NCI-H345 treated with DMSO at 0.1 percent for 48 hours (cell line): Measurements from ENCODE around the gene TSPAN31.

Experiments used
- DNase-seq: peaks from one replicate; lab custom pipeline; 2025; ENCODE audit not compliant: unreplicated experiment; lab: John Stamatoyannopoulos, UW

The TSPAN31 gene

GRCh38 chr12:57751788-57752667, 7.2 kb downstream of the TSPAN31 start, which contains the start of gene CDK4:
Gene CDK4 (minus strand): TSS chr12:57752310. CDS start chr12:57751717, 593 bp downstream.
- peak; percentile 99 for DNase-seq

- no peak for DNase-seq
Observed at GRCh38 chr12:57752668-57753000, 7.8 kb downstream of the TSPAN31 start.

DNA sequence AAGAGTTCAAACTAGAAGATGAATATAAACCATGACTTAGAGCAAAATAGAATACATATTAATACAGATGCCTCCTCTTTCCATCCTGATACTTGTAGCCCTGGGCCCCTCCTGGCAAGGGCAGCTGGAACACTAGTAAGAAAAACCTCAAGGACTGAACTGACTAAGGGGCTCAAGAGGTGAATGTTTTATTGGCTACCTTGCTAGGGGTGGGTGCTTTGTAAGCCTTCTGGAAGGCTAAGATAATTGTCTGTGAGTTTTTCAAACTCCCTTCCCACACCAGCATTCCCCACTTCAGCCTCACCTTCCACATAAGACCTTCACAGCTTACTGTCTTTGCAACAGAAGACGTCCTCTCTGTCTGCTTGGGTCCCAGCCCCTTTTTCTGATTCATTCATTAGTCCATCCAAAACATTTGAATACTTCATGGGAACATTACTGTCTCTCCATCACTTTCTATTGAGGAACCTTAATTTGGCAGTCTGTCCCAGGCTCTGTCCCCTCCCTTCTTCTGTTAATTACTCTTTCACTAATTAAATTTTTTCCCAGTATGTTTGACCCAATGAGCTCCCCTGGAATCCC, 9.0 kb downstream of the TSPAN31 start:
- no peak for DNase-seq

DNA sequence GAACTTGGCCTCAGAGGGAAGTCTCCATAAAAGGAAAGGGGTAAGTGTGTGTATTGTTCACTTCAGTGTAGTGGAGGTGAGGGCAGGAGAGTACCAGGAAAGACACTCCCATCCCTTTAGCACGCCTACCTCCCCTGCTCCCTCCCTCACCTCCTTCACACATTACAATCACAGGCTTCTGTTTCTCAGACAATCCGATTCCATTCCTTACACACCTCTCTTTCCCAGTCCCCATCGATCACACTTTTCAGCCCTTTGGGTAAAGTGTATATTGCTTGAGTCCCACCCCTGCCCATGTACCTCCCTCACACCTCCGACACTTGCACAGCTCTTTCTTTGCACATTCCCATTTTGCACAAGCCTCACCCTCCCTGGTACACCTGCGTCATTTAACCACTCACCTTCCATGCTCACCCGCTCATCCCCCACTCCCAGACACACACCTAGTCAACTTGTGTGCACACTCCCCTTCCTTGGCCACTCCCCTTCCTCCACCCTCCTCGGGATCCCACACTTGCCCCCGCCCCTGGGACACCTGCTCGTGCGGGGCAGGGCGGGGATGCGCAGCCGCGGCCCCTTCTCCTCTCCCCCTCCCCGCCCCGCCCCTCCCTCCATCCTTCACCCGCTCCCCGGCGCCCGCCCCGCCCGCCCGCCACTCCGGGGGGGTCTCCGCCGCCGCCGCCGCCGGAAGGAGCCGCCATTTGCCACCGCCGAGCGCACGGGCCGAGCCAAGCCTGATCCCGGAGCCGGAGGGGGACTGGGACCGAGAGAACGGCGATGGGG, 9.8 kb downstream of the TSPAN31 start, which contains the start of gene MARCHF9:
Gene MARCHF9, plus strand, starts transcription at position 693 of the 783 bp plus-strand sequence. CDS start 426 bp downstream, outside the sequence.
- DNase-seq = peak; percentile 70

- DNase-seq = no peak
Observed at GRCh38 chr12:57755194-57755453, 10.3 kb downstream of the TSPAN31 start.

- DNase-seq = no peak
Observed at GRCh38 chr12:57755454-57756372, 10.9 kb downstream of the TSPAN31 start.

DNA sequence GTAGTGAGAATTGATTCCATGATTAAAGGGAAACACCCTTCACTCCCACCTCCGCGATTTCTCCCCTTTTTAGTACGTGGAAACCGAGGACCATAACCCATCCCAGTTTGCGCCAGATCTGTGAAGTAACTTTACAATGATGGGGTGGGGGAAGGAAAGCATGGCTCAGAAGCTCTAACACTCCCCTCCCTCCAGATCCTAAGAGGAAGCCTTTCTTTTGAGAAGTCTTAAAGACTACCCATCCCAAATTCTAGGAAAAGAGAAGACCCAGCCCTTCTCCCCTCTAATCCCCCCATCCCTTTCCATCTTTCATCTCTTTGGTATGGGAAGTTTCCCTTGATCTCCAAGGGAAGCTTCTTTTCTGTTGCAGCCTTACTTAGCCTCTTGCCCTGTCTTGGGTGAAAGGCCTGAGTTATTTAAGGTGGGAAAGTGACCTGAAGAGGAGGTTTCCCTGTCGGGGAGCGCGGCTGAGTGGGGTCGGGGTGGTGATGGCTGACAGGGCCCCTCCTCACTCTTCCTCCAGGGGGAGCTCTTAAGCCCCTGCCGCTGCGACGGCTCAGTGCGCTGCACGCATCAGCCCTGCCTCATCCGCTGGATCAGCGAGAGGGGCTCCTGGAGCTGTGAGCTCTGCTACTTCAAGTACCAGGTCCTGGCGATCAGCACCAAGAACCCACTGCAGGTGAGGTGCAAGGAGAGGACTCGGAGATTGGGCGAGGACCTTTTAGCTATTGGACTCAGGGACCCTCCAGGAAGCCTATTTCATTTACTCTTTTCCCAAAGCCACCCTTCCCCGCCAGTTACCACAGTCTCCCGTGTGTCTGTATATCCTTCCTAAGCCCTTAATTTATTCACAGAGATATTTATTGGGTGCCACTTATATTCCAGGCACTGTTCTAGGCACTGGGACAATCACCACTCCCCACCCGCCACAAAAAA, 11.8 kb downstream of the TSPAN31 start:
- no peak for DNase-seq

DNA sequence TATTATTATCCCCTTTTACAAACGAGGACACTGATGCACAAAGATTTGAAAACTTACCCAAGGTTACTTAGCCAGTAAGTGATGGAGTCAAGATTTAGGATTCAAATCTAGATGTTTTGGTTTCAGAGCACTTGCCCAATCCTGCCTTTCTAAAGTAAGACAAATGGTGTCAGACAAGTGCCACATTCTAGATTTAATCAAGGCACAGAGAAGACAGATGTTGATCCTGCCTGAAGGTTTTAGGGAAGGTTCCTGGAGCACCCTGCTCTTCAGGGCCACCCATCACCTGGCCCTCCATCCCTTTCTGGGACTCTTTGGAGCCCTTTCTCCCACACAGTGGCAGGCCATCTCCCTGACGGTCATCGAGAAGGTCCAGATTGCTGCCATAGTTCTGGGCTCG, 12.9 kb downstream of the TSPAN31 start:
- no peak for DNase-seq

GRCh38 chr12:57758552-57759359, 13.9 kb downstream of the TSPAN31 start:
- no peak for DNase-seq

DNA sequence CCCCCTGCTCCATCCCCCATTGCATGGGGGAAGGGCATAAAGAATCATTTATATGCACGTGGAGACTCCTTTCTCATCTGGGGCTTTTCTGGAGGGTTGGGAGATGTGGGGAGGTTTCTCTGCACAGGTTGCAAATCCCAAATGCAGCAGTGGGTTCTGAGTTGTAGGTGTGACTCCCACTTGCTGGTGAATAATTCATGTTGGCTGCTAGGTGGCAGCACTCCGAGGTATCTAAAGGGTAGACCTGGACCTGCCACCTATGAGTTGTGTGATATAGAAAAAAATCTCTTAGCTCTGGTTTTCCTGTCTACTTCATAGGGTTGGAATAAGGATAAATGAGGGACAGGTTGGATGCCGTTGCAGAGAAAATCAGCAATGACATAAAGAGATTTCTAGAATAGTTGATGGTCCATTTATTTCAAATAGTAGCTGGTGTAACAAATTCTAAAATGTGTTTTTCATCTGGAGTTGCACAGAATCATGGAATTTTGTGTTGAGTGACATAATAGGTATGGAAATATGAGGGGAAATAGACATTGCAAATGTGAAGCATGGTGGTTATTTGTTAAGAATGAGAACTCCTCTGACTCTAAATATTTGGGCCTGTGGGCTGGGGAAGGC, 14.6 kb downstream of the TSPAN31 start:
- DNase-seq = no peak

DNA sequence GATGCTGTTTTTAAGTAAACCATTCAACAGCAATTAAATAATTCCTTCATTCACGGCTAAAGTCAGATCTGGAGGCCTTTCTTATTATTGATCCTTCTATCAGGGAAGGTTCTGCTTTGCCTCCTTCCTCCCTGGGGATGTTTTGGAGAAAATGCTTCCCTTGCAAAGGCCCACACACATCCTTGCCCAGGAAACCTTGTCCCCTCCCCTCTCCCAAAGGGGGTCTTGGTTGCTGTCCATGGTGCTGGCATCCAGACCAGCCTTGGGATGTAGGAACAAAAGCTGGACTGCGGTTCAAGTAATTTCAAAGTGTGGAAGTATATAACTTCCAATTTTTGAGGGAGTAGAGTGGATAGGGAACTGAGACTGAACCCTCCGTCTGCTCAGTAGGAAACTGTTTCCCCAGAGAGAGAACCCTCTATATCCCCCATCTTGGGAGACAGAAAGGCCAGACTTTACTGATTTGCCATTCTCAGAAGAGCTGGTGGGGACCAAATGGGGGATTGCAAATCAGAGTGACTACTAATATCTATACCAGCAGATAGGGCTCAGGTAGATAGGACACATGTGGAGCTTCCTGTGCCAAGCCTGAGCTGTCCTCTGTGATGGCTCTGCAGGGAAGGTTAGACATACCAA, 15.6 kb downstream of the TSPAN31 start:
- DNase-seq = no peak

GRCh38 chr12:57761391-57761998, 16.7 kb downstream of the TSPAN31 start:
- DNase-seq = no peak

GRCh38 chr12:57762463-57762862, 17.6 kb downstream of the TSPAN31 start:
- DNase-seq = no peak

DNA sequence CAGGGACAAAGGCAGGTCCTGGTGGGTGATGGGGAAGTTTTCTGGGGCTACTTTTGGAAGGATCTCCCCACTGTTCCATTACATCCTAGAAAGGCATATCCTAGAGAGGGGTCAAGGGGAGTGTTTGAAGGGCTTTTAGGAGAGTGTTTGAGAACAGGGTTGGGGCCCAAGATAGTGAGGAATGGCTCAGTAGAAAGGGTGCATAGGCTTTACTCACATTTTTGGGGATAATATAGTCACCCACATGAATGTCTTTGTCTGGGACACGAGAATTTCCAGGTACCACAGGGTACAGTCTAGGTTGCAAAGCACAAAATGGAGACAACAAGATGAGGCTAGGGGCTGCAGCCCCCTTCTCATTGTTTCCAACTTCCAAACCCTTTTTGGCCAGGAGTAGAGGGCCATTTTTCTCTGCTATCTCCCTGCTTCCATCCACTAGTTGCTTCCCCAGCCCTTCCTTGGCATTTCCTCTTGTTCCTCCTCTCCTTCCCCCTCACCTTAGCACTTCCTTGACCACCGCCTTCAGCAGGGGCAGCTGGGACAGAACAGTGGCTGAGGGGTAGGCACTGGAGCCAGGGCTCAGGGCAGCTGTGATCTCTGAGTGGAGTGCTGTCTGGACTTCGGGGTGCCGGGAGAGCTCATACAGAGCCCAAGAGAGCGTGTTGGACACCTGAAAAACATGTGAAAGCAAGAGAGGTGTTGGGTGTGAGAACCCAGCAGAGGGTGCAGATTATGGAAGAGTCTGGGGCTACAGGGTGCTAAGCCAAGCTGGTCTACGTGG, 19.2 kb downstream of the TSPAN31 start:
- DNase-seq = no peak

GRCh38 chr12:57764662-57765002, 19.8 kb downstream of the TSPAN31 start:
- no peak for DNase-seq

DNA sequence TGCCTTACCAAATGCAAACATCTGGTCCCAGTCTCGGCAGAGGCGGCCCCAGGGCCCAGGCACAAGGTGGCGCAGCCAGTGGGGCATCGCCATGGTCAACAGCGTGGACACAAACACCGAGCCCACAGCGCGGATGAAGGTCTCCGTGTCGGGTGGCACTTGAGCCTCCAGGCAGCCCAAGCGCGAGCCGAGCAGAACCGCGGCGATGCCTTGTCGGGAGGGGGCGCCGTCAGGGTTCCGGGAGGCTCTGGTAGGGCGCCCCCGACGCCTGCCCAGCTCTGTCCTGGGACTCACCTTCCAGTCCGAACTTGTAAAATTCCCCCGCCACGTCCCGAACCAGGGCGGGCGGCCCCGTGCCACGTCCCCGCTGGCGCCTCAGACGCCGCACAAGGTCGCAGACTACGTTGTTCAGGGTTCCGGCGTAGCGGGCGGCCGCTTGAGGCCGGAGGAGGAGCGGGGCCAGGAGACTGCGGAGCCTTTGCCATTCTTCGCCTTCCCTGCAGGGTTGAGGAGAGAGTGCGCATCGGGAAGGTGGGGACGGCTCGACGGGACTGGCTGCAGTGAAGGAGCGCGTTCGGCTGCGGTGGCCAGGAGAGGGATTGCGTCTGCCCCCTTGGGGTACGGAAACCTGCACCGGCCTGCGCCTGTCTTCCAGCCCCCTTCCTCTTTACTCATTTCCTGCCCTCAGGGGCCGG, 20.3 kb downstream of the TSPAN31 start:
- DNase-seq = no peak
